Hepatocyte (in vitro differentiated cells): ENCODE measurements around the gene IGLON5.

ENCODE experiments used
- CTCF ChIP-seq: fragments of 200-600 bp; sonication (generic); IDR thresholded peaks from 2 replicates; pipeline ENCODE4 v1.5.1; 2016; ENCODE audit warnings: antibody characterized with exemption, mild to moderate bottlenecking; ENCODE audit not compliant: poor library complexity
- EZH2 ChIP-seq: fragments of 200-600 bp; sonication (generic); IDR thresholded peaks from 2 replicates; pipeline ENCODE4 v1.6.1; 2016; ENCODE audit warnings: antibody characterized with exemption, mild to moderate bottlenecking, borderline replicate concordance
- EZH2phosphoT487 ChIP-seq: fragments of 200-600 bp; sonication (generic); IDR thresholded peaks from one replicate; pipeline ENCODE4 v1.6.1; 2018; ENCODE audit warnings: antibody characterized with exemption, mild to moderate bottlenecking, low read depth, moderate library complexity; ENCODE audit not compliant: unreplicated experiment, severe bottlenecking

GRCh38 chr19:51317968-51318367, 6.5 kb downstream of the IGLON5 start:
- TF ChIP-seq CTCF, result no peak
- no peak for TF ChIP-seq EZH2
- no peak for TF ChIP-seq EZH2phosphoT487
